ENCODE results near the gene APOBEC3H.

- no peak for TF ChIP-seq CTCF (IDR thresholded peaks at IDR 0.05; ENCODE audit: extremely low read depth in 1 of 2, insufficient read depth in 1 of 2, low read depth in 1 of 2, low read length in 2 of 2)
- TF ChIP-seq POLR2AphosphoS5 (IDR thresholded peaks at IDR 0.05; ENCODE audit: insufficient read depth, low read depth, low read length): no peak
These were observed 9.3 kb downstream of the APOBEC3H start for GRCh38 chr22:39106326-39106725.
